Stimulated activated CD8-positive, alpha-beta memory T cell treated with anti-CD3 and anti-CD28 coated beads, Interleukin-7, amount 100 ng/mL, for 48 hours (primary cell): ENCODE results near the gene PCDHB8.
"Not testable (repeated sequence)": the region's sequence is repeated elsewhere in the genome, so short reads cannot be mapped to it uniquely, and the experiment has no call there.

Experiments used
- DNase-seq, 2 donors: peaks; one replicate each; pipeline ENCODE4 v3.0.0-alpha.2; 2020; ENCODE audit warnings: low read depth in 1 of 2; ENCODE audit errors: extremely low read depth in 1 of 2

The PCDHB8 gene

GRCh38 chr5:141182248-141182647 is 4.7 kb downstream of the PCDHB8 start, which contains the start of gene PCDHB16:
TSS of gene PCDHB16 (plus strand) at chr5:141182387. CDS start at chr5:141182560, 173 bp downstream.
- DNase-seq: no peak

DNA sequence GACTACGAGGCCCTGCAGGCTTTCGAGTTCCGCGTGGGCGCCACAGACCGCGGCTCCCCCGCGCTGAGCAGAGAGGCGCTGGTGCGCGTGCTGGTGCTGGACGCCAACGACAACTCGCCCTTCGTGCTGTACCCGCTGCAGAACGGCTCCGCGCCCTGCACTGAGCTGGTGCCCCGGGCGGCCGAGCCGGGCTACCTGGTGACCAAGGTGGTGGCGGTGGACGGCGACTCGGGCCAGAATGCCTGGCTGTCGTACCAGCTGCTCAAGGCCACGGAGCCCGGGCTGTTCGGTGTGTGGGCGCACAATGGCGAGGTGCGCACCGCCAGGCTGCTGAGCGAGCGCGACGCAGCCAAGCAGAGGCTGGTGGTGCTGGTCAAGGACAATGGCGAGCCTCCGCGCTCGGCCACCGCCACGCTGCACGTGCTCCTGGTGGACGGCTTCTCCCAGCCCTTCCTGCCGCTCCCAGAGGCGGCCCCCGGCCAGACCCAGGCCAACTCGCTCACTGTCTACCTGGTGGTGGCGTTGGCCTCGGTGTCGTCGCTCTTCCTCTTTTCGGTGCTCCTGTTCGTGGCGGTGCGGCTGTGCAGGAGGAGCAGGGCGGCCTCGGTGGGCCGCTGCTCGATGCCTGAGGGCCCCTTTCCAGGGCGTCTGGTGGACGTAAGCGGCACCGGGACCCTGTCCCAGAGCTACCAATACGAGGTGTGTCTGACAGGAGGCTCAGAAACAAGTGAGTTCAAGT is 6.7 kb downstream of the PCDHB8 start:
- DNase-seq: not testable (repeated sequence)

- no peak for DNase-seq
These were observed 9.4 kb downstream of the PCDHB8 start, which contains the start of gene PCDHB9 for GRCh38 chr5:141186897-141187512. TSS of gene PCDHB9 (plus strand) at chr5:141187161. CDS start at chr5:141187319, 158 bp downstream.

DNA sequence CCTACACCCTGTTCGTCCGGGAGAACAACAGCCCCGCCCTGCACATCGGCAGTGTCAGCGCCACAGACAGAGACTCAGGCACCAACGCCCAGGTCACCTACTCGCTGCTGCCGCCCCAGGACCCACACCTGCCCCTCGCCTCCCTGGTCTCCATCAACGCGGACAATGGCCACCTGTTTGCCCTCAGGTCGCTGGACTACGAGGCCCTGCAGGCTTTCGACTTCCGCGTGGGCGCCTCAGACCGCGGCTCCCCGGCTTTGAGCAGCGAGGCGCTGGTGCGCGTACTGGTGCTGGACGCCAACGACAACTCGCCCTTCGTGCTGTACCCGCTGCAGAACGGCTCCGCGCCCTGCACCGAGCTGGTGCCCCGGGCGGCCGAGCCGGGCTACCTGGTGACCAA is 11.1 kb downstream of the PCDHB8 start:
- not testable (repeated sequence) for DNase-seq

- DNase-seq: not testable (repeated sequence)
These were observed 11.5 kb downstream of the PCDHB8 start for GRCh38 chr5:141189131-141189530.

- DNase-seq: no peak
These were observed 14.6 kb downstream of the PCDHB8 start, which contains the start of gene PCDHB10 for GRCh38 chr5:141192110-141192725. TSS of gene PCDHB10 (plus strand) at chr5:141192353. CDS start at chr5:141192553, 200 bp downstream.

- DNase-seq: not testable (repeated sequence)
These were observed 16.7 kb downstream of the PCDHB8 start for GRCh38 chr5:141194332-141194731.

DNA sequence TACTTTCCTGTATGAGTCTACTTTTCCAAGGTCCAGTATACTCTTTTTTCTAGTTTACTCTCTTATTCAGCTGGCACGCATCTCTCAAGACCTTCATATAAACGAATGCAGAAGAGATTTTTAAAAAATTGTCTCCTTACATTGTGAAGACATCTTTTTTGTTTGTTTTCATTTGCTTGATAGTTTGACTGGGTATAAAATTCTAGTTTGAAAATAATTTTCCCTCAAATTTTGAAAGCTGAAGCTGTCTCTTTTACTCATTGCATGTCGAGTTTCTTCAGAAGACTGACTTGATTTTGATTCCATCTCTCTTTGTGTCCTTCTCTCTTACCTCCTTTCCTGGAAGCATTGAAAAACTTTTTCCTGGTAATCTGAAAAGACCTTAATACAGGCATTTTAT is 18.8 kb downstream of the PCDHB8 start:
- DNase-seq: no peak

GRCh38 chr5:141199359-141200235 is 22.0 kb downstream of the PCDHB8 start, which contains the start of gene PCDHB11:
TSS of gene PCDHB11 (plus strand) at chr5:141199627. CDS start at chr5:141199775, 148 bp downstream.
- no peak for DNase-seq

- DNase-seq: not testable (repeated sequence)
These were observed 23.5 kb downstream of the PCDHB8 start for GRCh38 chr5:141201126-141201525.

- DNase-seq: not testable (repeated sequence)
These were observed 24.1 kb downstream of the PCDHB8 start for GRCh38 chr5:141201646-141202045.

GRCh38 chr5:141208478-141208877 is 30.9 kb downstream of the PCDHB8 start, which contains the start of gene PCDHB12:
TSS of gene PCDHB12 (plus strand) at chr5:141208719. CDS start at chr5:141208908, 189 bp downstream.
- DNase-seq: no peak

DNA sequence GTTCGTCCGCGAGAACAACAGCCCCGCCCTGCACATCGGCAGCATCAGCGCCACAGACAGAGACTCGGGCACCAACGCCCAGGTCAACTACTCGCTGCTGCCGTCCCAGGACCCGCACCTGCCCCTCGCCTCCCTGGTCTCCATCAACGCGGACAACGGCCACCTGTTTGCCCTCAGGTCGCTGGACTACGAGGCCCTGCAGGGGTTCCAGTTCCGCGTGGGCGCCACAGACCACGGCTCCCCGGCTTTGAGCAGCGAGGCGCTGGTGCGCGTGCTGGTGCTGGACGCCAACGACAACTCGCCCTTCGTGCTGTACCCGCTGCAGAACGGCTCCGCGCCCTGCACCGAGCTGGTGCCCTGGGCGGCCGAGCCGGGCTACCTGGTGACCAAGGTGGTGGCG is 32.7 kb downstream of the PCDHB8 start:
- DNase-seq: not testable (repeated sequence)

DNA sequence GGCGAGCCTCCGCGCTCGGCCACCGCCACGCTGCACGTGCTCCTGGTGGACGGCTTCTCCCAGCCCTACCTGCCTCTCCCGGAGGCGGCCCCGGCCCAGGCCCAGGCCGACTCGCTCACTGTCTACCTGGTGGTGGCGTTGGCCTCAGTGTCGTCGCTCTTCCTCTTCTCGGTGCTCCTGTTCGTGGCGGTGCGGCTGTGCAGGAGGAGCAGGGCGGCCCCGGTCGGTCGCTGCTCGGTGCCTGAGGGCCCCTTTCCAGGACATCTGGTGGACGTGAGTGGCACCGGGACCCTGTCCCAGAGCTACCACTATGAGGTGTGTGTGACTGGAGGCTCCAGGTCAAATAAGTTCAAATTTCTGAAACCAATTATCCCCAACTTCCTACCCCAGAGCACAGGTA is 33.3 kb downstream of the PCDHB8 start:
- DNase-seq: not testable (repeated sequence)

DNA sequence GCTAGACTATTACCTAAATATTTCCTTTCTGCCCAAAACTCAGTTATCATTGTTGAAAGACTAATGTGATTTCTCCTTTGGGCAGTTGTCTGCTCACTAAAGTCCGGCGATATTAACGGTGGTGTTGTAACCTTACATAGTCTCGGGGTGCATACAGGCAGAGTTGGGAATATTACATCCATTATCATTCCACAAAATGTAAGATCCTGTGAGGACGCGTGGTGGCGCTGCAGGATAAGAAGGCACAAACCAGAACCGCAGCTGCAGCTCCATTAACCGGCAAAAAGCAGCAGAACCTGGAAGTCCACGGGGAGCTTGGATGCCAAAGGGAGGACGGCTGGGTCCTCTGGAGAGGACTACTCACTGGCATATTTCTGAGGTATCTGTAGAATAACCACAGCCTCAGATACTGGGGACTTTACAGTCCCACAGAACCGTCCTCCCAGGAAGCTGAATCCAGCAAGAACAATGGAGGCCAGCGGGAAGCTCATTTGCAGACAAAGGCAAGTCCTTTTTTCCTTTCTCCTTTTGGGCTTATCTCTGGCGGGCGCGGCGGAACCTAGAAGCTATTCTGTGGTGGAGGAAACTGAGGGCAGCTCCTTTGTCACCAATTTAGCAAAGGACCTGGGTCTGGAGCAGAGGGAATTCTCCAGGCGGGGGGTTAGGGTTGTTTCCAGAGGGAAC is 36.2 kb downstream of the PCDHB8 start, which contains the start of gene PCDHB13:
Gene PCDHB13, plus strand, starts transcription at position 264 of the 684 bp plus-strand sequence. Its CDS starts 205 bp downstream, at position 469.
- DNase-seq: not testable (repeated sequence)

GRCh38 chr5:141214583-141214982 is 37.0 kb downstream of the PCDHB8 start:
- DNase-seq: not testable (repeated sequence)

- not testable (repeated sequence) for DNase-seq
These were observed 37.9 kb downstream of the PCDHB8 start for GRCh38 chr5:141215504-141215903.

- not testable (repeated sequence) for DNase-seq
These were observed 38.4 kb downstream of the PCDHB8 start for GRCh38 chr5:141216035-141216434.

- DNase-seq: no peak
These were observed 45.7 kb downstream of the PCDHB8 start, which contains the start of gene PCDHB14 for GRCh38 chr5:141223112-141223783. TSS of gene PCDHB14 (plus strand) at chr5:141223343. CDS start at chr5:141223506, 163 bp downstream.
